Measurements from ENCODE around the gene ZNF729.
"Not testable (repeated sequence)": the region's sequence is repeated elsewhere in the genome, so short reads cannot be mapped to it uniquely, and the experiment has no call there.

ZNF729 gene

DNA sequence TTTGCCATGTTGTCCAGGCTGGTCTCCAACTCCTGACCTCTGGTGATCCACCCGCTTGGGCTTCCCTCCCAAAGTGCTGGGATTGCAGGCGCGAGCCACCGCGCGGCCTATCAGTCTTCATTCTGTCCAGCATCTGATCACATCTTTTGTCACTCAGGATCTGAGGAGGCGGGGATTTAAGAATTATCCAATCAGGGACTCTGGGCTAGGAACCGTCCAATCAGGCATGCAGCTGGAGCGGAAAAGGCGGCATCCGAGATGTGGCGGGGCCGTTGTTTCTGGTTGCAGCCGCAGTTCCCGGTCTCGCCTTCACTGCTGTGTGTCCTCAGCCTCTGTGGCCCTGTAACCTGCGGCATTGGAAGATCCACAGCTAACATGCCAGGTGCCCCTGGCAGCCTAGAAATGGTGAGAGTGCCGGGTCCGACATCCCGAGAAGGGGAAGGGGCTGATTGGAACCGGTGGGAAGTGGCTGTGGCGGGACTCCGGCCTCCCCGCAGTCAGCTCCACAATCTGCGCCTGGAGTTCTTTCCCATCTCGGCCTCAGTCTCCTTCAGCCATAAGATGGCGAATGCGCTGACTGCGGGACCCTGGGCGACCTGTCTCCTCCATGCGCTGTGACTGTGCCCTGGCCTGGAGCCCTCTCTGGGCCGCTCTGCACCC, at the start of gene ZNF729:
ZNF729 (plus strand) TSS at position 291 of the 660 bp plus-strand sequence; CDS start at position 376, 85 bp downstream.
- no peak for DNase-seq

DNA sequence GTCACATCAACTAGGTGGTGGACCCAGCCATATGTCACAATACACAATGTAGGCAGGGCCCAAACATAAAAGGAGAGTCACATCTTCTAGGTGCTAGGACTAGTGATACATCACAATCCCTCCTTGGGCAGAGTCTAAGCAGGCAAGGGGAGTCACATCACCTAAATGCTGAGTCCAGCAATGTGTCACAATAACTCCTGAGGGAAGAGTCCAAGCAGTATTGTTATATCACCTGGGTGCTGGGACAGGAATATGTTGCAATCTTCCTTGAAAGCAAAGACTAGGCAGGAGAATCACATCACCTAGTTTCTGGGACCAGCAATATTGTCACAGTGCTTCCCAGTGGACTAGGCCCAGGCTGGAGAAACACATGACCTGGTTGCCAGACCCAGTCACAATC, 29.4 kb upstream of the ZNF729 start:
- no peak for DNase-seq

DNA sequence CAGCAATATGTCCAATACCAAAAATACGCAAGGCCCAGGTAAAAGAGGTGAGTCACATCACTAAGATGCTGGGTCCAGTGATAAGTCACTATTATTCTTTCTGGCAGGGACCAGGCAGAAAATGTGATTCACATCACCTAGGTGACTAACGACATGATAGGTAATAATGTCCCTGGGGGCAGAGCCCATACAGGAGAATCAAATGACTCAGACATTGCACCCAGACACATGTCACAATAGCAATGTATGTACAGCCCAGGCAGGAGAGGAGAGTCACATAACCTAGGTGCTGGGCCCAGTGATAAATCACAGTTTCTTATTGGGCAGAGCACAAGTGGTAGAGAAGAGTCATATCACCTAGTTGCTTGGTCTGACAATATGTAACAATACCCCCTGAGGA, 28.9 kb upstream of the ZNF729 start:
- DNase-seq: no peak

DNA sequence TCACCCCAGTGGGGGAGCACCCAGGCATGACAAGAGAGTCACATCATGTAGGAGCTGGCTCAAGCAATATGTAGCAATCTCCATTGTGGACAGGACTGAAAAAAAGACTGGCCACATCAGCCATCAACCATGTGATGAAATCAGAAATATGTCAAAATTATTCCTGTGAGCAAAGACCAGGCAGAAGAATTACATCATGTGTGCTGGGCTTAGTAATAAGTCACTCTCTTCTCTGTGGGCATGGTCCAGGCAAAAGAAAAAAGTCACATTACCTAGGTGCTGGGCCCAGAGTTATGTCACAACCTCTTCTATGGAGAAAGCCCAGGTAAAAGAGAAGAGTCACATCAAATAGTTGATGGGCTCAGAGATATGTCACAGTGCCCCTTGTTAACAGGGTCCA, 28.3 kb upstream of the ZNF729 start:
- no peak for DNase-seq

DNA sequence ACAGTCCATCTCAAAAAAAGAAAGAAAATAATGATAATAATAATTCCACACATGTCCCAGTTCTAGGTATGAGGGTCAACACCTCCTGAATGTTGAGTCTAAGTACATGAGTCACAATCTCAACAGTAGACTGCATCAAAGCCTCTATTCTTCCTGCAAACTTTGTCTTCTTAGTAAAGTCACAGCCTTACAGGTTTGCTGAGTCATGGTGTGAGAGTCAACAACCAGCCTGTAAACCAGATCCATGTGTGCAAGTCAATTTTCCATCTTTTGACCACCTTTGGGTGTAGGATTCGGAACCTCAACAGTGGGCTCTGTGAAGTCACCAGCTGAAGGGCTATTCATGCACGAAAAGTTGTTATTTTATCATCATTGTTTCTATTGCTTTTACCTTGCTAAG, 25.7 kb upstream of the ZNF729 start:
- no peak for DNase-seq

DNA sequence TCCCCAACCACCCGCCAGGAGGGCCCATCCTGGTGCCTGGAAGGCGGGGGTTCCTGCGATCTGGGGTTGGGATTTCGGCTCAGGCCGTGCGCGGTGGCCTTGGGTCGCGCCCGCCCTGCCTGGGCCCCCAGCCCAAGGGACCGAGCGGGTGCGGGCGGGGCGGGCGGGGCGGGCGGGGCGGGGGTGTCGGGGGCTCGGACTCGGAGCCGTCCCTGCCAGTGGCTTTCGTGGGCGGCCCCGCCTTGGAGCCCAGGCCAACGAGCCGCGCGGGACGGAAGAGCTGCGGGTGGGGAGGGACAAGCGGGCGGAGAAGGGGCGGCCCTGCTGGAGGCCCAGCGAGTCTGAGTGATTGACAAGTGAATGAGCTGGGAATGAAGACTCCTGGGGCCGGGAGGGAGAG, 24.6 kb upstream of the ZNF729 start:
- no peak for DNase-seq

DNA sequence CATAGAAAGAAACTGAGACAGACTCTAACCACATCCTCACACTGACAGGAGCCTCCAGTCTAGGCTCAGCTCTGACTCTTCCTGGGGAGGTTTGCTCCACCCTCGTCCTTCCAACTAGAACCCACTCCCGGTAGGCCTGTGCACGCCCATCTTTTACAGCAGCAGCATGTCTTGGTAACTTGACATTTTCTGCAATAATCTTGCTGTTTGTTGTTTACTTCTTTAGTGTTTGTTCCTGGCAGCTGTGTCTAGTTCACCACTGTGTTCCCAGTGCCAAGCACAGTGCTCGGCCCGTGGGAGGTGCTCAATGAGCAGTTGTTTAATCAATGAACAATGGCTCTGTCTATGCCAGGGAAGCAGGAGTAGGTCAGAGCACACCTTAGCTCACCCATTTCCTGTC, 23.1 kb upstream of the ZNF729 start:
- DNase-seq: no peak

DNA sequence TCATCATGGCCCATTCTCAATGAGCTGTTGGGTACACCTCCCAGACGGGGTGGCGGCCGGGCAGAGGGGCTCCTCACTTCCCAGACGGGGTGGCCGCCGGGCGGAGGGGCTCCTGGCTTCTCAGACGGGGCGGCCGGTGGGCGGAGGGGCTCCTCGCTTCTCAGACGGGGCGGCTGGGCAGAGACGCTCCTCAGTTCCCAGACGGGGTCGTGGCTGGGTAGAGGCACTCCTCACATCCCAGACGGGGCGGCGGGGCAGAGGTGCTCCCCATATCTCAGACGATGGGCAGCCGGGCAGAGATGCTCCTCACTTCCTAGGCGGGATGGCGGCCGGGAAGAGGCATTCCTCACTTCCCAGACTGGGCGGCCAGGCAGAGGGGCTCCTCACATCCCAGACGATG, 35.3 kb downstream of the ZNF729 start:
- not testable (repeated sequence) for DNase-seq

DNA sequence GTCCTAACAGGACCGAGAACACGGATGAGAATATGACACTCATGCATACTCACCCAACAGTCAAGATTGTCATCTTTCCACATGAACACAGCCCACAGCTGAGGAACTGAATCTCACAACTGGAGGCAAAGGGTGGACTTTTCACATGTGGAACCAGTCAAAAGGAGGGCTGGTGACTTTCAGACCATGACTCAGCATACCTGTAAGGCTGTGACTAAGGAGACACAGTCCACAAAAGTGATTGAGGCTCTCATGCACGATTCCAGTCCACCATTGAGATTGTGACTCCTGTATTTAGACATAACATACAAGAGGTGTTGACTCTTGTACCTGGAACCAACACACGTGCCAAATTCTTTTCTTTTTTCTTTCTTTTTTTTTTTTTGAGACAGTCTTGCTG, 40.0 kb downstream of the ZNF729 start:
- no peak for DNase-seq

DNA sequence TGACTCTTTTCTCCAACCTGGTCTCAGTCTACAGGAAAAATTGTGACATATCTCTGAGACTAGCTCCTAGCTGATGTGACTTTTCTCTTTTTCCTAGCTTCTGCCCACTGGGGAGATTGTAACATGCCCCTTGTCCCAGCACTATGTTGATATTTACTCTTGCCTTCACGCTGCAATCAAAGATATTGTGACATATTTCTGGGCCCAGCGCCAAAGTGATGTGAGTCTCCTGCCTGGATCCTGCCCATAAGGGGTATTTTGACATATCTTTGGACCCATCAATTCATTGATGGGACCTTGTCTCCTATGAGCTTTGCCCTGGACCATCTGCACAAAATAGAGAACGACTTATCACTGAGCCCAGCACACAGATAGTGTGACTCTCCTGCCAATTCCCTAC, 41.1 kb downstream of the ZNF729 start:
- DNase-seq: no peak

DNA sequence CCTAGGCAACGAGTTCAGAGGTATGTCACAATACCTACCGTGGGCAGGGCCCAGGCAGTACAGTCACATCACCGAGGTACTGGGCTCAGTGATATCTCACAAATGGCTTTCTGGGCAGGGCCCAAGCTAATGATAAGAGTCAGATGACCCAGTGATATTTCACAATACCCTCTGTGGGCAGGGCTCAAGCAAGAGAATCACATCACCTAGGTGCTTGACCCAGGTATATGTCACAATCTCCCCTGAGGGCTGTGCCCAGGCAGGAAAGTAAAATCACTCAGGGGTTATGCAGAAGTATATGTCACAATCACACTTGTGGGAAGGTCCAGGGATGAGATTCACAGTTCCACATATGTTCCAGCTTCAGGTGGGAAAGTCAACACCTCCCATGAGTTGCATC, 45.3 kb downstream of the ZNF729 start:
- DNase-seq: no peak

DNA sequence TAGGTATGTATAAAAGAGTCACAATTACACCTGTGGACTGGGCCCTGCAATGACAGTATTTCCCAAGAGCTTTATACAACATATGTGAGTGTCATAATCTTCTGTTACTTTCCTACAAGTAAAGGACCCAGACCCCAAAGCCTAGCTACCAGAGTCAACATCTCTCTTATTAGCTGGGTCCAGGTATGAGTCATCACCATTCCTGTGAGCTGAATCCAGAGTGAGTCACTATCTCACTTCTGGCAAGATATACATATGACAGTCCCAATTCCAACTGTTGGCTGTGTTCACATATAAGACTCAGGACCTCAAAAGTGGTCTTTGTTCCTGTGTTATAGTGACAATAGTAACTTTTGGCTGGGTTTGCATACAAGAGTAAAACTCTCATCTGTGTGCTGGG, 46.7 kb downstream of the ZNF729 start:
- no peak for DNase-seq

DNA sequence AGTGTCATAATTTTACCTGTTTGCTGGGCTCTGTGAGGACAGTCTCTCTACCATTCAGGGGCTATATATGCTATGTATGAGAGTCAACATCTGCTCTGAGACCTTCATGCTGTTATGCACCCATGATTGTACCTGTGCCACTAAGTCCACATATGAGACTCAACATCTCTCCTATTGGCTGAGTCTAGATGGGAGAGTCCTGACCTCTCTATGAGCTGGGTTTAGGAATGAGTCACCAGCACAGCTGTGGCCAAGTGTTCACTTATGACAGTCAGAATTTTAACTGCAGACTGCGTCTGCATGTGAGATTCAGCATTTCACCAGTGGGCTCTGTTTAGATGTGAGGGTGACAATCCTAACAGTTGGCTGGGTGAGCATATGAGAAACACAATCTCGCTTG, 49.5 kb downstream of the ZNF729 start:
- no peak for DNase-seq

DNA sequence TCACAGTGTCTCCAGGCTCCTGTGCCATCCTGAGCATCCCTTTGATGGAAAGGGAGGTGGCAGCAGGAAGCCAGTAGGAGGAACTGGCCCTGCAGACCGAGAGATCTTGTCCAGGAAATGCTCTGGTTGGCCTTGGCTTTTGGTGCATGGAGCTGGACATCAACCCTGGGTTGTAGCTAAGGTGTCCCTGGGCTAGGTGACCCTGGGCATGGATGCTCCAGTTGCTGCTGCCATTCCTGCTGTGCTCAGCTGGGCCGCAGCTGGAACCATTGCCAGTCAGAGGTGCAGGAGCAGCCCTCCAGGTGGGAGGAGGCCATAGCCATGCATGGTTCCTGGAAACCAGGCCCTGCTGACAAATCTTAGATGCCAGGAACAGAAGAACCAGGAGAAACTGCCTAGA, 68.4 kb downstream of the ZNF729 start:
- DNase-seq: no peak

All from GDM1 (cell line).